ENCODE measurements around the gene CAPN5. TPM values are rescaled to one million over a fixed set of nuclear protein-coding genes. Genes with fewer than 3 reads are reported as not detected.
"Not testable (repeated sequence)": the region's sequence is repeated elsewhere in the genome, so short reads cannot be mapped to it uniquely, and the experiment has no call there.

Gene CAPN5
- total RNA-seq, 1 experiment from 2014 or later = 1.7 TPM

GRCh38 chr11:77039491-77040400 lies 27.0 kb upstream of the CAPN5 start:
- peak; percentile 49 for DNase-seq (ENCODE audit: low read depth, low spot score)
- in situ Hi-C loops (cut with HindIII; ENCODE audit: low pct_unique_long_range_greater_than_20kb, low sequenced_read_pairs) = no loop called here

GRCh38 chr11:77040401-77040777 lies 26.4 kb upstream of the CAPN5 start:
- in situ Hi-C loops (cut with HindIII; ENCODE audit: low pct_unique_long_range_greater_than_20kb, low sequenced_read_pairs) = no loop called here
- no peak for DNase-seq (ENCODE audit: low read depth, low spot score)

GRCh38 chr11:77040889-77041288 lies 25.9 kb upstream of the CAPN5 start:
- in situ Hi-C loops (cut with HindIII; ENCODE audit: low pct_unique_long_range_greater_than_20kb, low sequenced_read_pairs) = no loop called here
- no peak for DNase-seq (ENCODE audit: low read depth, low spot score)

GRCh38 chr11:77042111-77042726 lies 24.6 kb upstream of the CAPN5 start:
- in situ Hi-C loops (cut with HindIII; ENCODE audit: low pct_unique_long_range_greater_than_20kb, low sequenced_read_pairs) = no loop called here
- no peak for DNase-seq (ENCODE audit: low read depth, low spot score)

GRCh38 chr11:77044356-77044755 lies 22.4 kb upstream of the CAPN5 start:
- DNase-seq (ENCODE audit: low read depth, low spot score) = no peak
- in situ Hi-C loops (cut with HindIII; ENCODE audit: low pct_unique_long_range_greater_than_20kb, low sequenced_read_pairs) = no loop called here

GRCh38 chr11:77044886-77045285 lies 21.9 kb upstream of the CAPN5 start:
- in situ Hi-C loops (cut with HindIII; ENCODE audit: low pct_unique_long_range_greater_than_20kb, low sequenced_read_pairs) = no loop called here
- no peak for DNase-seq (ENCODE audit: low read depth, low spot score)

GRCh38 chr11:77046060-77046501 lies 20.7 kb upstream of the CAPN5 start:
- peak; percentile 5 for DNase-seq (ENCODE audit: low read depth, low spot score)
- in situ Hi-C loops (cut with HindIII; ENCODE audit: low pct_unique_long_range_greater_than_20kb, low sequenced_read_pairs) = no loop called here

- peak; percentile 95 for DNase-seq (ENCODE audit: low read depth, low spot score)
- in situ Hi-C loops (cut with HindIII; ENCODE audit: low pct_unique_long_range_greater_than_20kb, low sequenced_read_pairs) = no loop called here
Measured at GRCh38 chr11:77047007-77047927, 19.5 kb upstream of the CAPN5 start.

- in situ Hi-C loops (cut with HindIII; ENCODE audit: low pct_unique_long_range_greater_than_20kb, low sequenced_read_pairs) = not testable (repeated sequence)
Measured at GRCh38 chr11:77047928-77048446, 18.8 kb upstream of the CAPN5 start.

GRCh38 chr11:77049026-77049425 lies 17.7 kb upstream of the CAPN5 start:
- DNase-seq (ENCODE audit: low read depth, low spot score) = no peak
- in situ Hi-C loops (cut with HindIII; ENCODE audit: low pct_unique_long_range_greater_than_20kb, low sequenced_read_pairs) = no loop called here

More at GRCh38 chr11:77047928-77048446, 18.8 kb upstream of the CAPN5 start:
- not testable (repeated sequence) for DNase-seq (ENCODE audit: low read depth, low spot score)

GRCh38 chr11:77051511-77051910 lies 15.3 kb upstream of the CAPN5 start:
- DNase-seq (ENCODE audit: low read depth, low spot score) = no peak

GRCh38 chr11:77052518-77052917 lies 14.3 kb upstream of the CAPN5 start:
- DNase-seq (ENCODE audit: low read depth, low spot score) = no peak
- in situ Hi-C loops (cut with HindIII; ENCODE audit: low pct_unique_long_range_greater_than_20kb, low sequenced_read_pairs) = no loop called here

More at GRCh38 chr11:77051511-77051910, 15.3 kb upstream of the CAPN5 start:
- in situ Hi-C loops (cut with HindIII; ENCODE audit: low pct_unique_long_range_greater_than_20kb, low sequenced_read_pairs) = no loop called here

GRCh38 chr11:77053217-77054015 lies 13.4 kb upstream of the CAPN5 start:
- DNase-seq (ENCODE audit: low read depth, low spot score) = no peak
- in situ Hi-C loops (cut with HindIII; ENCODE audit: low pct_unique_long_range_greater_than_20kb, low sequenced_read_pairs) = no loop called here

GRCh38 chr11:77054084-77054483 lies 12.7 kb upstream of the CAPN5 start:
- in situ Hi-C loops (cut with HindIII; ENCODE audit: low pct_unique_long_range_greater_than_20kb, low sequenced_read_pairs) = no loop called here
- DNase-seq (ENCODE audit: low read depth, low spot score) = no peak

- DNase-seq (ENCODE audit: low read depth, low spot score) = no peak
- in situ Hi-C loops (cut with HindIII; ENCODE audit: low pct_unique_long_range_greater_than_20kb, low sequenced_read_pairs) = no loop called here
Measured at GRCh38 chr11:77055101-77055561, 11.6 kb upstream of the CAPN5 start.

- in situ Hi-C loops (cut with HindIII; ENCODE audit: low pct_unique_long_range_greater_than_20kb, low sequenced_read_pairs) = no loop called here
- no peak for DNase-seq (ENCODE audit: low read depth, low spot score)
Measured at GRCh38 chr11:77055913-77056312, 10.9 kb upstream of the CAPN5 start.
